Stimulated activated CD8-positive, alpha-beta memory T cell treated with anti-CD3 and anti-CD28 coated beads, Interleukin-7, amount 100 ng/mL, for 1 hour (primary cell): ENCODE measurements around the gene CCDC87.
A peak's percentile ranks its signal among the peaks of the same experiment; 100 is the strongest.
"Not testable (repeated sequence)": the region's sequence is repeated elsewhere in the genome, so short reads cannot be mapped to it uniquely, and the experiment has no call there.

Experiments used
- DNase-seq, 2 donors: peaks; one replicate each; pipeline ENCODE4 v3.0.0-alpha.2; 2020; ENCODE audit warnings: low read depth in 2 of 2

The CCDC87 gene

GRCh38 chr11:66592457-66593302 is at the start of gene CCDC87, which contains the start of gene CCS:
CCDC87 (minus strand) TSS chr11:66593063; CDS start chr11:66593015, 48 bp downstream.
CCS (plus strand) TSS chr11:66593185; CDS start chr11:66593262, 77 bp downstream.
- peak; percentile 98 for DNase-seq

- DNase-seq: no peak
Observed at GRCh38 chr11:66641834-66642233, 49.0 kb upstream of the CCDC87 start.

- DNase-seq: not testable (repeated sequence)
Observed at GRCh38 chr11:66639814-66640340, 47.0 kb upstream of the CCDC87 start.

- DNase-seq: no peak
Observed at GRCh38 chr11:66639066-66639813, 46.4 kb upstream of the CCDC87 start.

GRCh38 chr11:66638177-66639065 is 45.6 kb upstream of the CCDC87 start, which contains the start of gene RBM4:
RBM4 (plus strand) TSS chr11:66638703; CDS start chr11:66639712, 1,009 bp downstream.
- DNase-seq: peak; percentile 87 to 89

DNA sequence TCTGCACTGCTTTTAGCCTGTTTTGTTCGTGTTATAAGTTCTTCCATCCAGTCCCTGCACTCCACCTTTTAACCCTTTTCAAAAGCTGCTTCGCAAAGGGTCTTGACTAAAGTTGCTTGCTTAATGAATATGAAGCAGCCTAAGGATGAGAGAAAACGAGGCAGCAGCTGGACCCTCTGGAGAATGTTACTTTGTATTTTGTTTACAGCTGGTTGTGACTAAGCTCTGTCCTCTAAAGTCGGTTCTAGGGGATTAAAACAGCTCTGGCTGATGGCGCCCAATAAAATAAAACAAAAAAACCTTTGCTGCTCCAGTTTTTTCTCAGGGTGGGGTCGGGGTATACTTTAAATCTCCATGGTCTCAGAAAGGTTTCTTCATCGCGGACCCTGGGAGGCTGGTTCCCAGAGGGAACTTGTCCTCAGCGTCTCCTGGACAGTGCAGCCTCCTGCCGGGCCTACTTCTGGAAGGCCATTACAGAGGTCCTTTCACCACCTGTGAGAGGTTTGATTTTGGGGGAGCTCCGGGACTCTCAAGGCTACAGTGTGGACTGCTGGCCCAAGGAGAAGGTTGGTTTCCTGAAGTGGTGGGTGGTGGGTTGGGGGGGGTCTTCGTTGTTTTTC is 44.8 kb upstream of the CCDC87 start:
- no peak for DNase-seq

DNA sequence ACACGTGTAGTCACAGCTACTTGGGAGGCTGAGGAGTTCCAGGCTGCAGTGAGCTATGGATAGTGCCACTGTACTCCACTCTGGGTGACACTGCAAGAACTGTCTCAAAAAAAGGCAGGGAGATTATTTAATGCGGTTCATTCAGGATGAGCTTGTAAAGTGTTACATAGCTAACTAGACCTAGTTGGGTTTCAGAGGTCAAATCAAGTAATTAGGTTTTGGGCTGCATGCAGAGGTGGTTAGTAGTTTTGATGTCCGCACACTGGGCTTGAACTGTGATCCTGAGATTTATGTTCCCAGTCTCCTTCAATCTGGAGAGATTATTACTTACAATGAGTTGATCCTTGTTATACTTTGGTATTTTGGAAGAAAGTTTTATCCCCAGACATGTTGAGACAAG is 43.5 kb upstream of the CCDC87 start:
- DNase-seq: no peak

DNA sequence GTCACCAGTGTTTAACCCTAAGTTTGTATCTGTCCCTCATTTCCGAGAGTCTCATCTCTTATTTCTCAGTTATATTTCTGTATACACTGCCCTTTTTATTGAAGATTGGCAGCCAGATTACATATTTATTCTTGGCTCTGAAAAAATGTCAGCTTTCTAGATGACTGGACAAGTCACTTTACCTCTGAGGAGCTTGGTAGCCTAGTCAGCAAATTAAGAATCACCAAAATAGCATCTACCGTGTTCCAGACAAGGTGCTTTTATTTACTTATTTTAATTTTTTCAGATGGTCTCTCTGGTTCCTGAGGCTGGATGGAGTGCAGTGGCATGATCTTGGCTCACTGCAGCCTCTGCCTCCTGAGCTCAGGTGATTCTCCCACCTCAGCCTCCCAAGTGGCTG is 40.1 kb upstream of the CCDC87 start:
- no peak for DNase-seq

GRCh38 chr11:66631883-66632282 is 39.0 kb upstream of the CCDC87 start:
- no peak for DNase-seq

GRCh38 chr11:66629356-66629755 is 36.5 kb upstream of the CCDC87 start:
- DNase-seq: no peak

- no peak for DNase-seq
Observed at GRCh38 chr11:66628061-66628603, 35.3 kb upstream of the CCDC87 start.

DNA sequence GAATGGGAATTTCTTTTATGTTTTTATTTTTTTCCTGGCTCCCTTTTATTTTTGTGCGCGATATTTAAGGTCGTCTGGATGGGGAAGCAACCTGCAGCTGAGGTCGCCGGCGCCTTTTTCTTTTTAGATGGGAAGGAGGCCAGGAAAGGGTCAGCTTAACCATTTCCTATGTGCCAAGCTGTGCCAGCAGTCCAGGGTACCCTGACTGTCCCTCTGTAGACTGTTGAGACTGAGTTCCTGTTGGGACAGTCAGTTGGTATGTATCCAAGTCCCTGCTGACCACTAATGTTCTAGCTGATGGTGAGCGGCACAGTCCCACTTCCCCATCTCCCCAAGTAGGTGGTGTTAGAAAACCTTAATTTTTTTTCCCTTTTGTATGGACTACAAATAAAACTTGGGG is 34.1 kb upstream of the CCDC87 start:
- DNase-seq: no peak

- no peak for DNase-seq
Observed at GRCh38 chr11:66626382-66626781, 33.5 kb upstream of the CCDC87 start.

- no peak for DNase-seq
Observed at GRCh38 chr11:66625752-66626149, 32.9 kb upstream of the CCDC87 start.

DNA sequence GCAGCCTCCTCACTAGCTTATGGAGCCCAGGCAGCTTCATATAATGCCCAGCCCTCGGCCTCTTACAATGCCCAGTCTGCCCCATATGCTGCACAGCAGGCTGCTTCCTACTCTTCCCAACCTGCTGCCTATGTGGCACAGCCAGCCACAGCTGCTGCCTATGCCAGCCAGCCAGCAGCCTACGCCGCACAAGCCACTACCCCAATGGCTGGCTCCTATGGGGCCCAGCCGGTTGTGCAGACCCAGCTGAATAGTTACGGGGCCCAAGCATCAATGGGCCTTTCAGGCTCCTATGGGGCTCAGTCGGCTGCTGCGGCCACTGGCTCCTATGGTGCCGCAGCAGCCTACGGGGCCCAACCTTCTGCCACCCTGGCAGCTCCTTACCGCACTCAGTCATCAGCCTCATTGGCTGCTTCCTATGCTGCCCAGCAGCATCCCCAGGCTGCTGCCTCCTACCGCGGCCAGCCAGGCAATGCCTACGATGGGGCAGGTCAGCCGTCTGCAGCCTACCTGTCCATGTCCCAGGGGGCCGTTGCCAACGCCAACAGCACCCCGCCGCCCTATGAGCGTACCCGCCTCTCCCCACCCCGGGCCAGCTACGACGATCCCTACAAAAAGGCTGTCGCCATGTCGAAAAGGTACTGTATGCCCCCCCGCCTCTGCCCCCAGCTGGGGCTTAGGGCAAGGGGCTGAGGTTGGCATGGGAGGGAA is 32.3 kb upstream of the CCDC87 start:
- no peak for DNase-seq

GRCh38 chr11:66624450-66624849 is 31.6 kb upstream of the CCDC87 start:
- no peak for DNase-seq

GRCh38 chr11:66619080-66619554 is 26.3 kb upstream of the CCDC87 start:
- no peak for DNase-seq

- no peak for DNase-seq
Observed at GRCh38 chr11:66617155-66617834, 24.4 kb upstream of the CCDC87 start.
